Smooth muscle cell (in vitro differentiated cells): Measurements from ENCODE around the gene MATK. TPM values are rescaled to one million over a fixed set of nuclear protein-coding genes. Genes with fewer than 3 reads are reported as not detected.

Experiments
- DNase-seq: peaks from one replicate; lab custom pipeline; 2025; ENCODE audit not compliant: unreplicated experiment; lab: John Stamatoyannopoulos, UW
- H2AFZ ChIP-seq: fragments of 200-600 bp; sonication (generic); 2 replicates; pipeline ENCODE4 v1.6.0; 2016; ENCODE audit warnings: antibody characterized with exemption, low read depth, mild to moderate bottlenecking
- H3F3A ChIP-seq: fragments of 200-600 bp; sonication (generic); 2 replicates; pipeline ENCODE4 v1.6.0; 2017; ENCODE audit warnings: antibody characterized with exemption, low read depth
- H3K27ac ChIP-seq: fragments of 200-600 bp; sonication (generic); 2 replicates; pipeline ENCODE4 v1.5.1; 2016; ENCODE audit warnings: low read depth, mild to moderate bottlenecking
- H3K27me3 ChIP-seq: fragments of 200-600 bp; sonication (generic); 2 replicates; pipeline ENCODE4 v1.6.1; 2016; ENCODE audit warnings: low read depth, mild to moderate bottlenecking
- H3K36me3 ChIP-seq: fragments of 200-600 bp; sonication (generic); 2 replicates; pipeline ENCODE4 v1.5.1; 2016; ENCODE audit warnings: low read depth
- H3K4me1 ChIP-seq: fragments of 200-600 bp; sonication (generic); 2 replicates; pipeline ENCODE4 v1.5.1; 2016; ENCODE audit warnings: low read depth
- H3K4me2 ChIP-seq: fragments of 200-600 bp; sonication (generic); 2 replicates; pipeline ENCODE4 v1.6.0; 2016; ENCODE audit warnings: mild to moderate bottlenecking
- H3K4me3 ChIP-seq: fragments of 200-600 bp; sonication (generic); 2 replicates; pipeline ENCODE4 v1.5.1; 2016; ENCODE audit warnings: mild to moderate bottlenecking
- H3K79me2 ChIP-seq: fragments of 200-600 bp; sonication (generic); 2 replicates; pipeline ENCODE4 v1.6.0; 2016; ENCODE audit warnings: low read depth, mild to moderate bottlenecking
- H3K9ac ChIP-seq: fragments of 200-600 bp; sonication (generic); 2 replicates; pipeline ENCODE4 v1.6.0; 2016; ENCODE audit warnings: low read depth
- H3K9me3 ChIP-seq: fragments of 200-600 bp; sonication (generic); replicated peaks from 2 replicates; pipeline ENCODE4 v1.5.1; 2016; ENCODE audit warnings: low read depth
- H4K20me1 ChIP-seq: fragments of 200-600 bp; sonication (generic); 2 replicates; pipeline ENCODE4 v1.6.0; 2016; ENCODE audit warnings: low read depth
- WGBS: methylation state at CpG from one replicate; pipeline ENCODE4 v1.1.7; 2016; ENCODE audit warnings: low lambda C conversion rate; 5-methylcytosine and 5-hydroxymethylcytosine counted together
- polyA plus RNA-seq: library from polyadenylated mRNA; unstranded; fragments of >200 nt; fragmentation: Nextera tagmentation; extraction: Ambion mirVana; gene quantifications from 2 replicates; pipeline ENCODE4 v1.2.1, GENCODE V29; 2016
- total RNA-seq: library from RNA; depleted of rRNA; stranded (reverse); fragments of >200 nt; gene quantifications from 2 replicates; pipeline ENCODE4 v1.2.3, GENCODE V29; 2014
- TF ChIP-seq, protein P1 (sequence below): fragments of 200-600 bp; sonication (generic); IDR thresholded peaks from 2 replicates; pipeline ENCODE4 v1.5.1; 2017; ENCODE audit warnings: borderline replicate concordance, mild to moderate bottlenecking, antibody characterized with exemption; ENCODE audit not compliant: insufficient read depth, poor library complexity, severe bottlenecking

MATK gene
- total and polyA plus RNA-seq, 2 experiments from 2014 or later, result not detected

DNA sequence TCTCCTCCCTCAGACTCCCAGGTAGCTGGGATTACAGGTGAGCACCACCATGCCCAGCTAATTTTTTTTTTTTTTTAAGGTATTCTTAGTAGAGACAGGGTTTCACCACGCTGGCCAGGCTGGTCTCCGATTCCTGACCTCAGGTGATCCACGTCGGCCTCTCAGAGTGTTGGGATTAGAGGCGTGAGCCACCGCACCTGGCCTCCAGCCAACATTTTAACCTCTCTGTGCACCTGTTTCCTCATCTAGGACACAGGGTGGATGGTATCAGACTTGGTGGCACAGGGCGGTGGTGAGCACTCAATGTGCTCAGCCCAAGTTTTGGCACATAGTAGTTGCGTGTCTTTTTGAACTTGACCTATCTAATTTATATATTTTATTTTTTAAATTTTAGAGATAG, 37.2 kb downstream of the MATK start:
- Histone ChIP-seq H3K27ac (no peak overlapping the region), H2AFZ (no peak overlapping the region), H3K4me1 (no peaks in the 10 kb centered on the region), H3K79me2 (no peaks in the 10 kb centered on the region), H3F3A (no peaks in the 10 kb centered on the region), H3K4me3 (no peak overlapping the region), H3K27me3 (no peaks in the 10 kb centered on the region), H3K4me2 (no peak overlapping the region), H3K9ac (no peak overlapping the region), H3K36me3 (no peaks in the 10 kb centered on the region), H3K9me3 (no peaks in the 10 kb centered on the region), H4K20me1 (no peaks in the 10 kb centered on the region)
- TF ChIP-seq, protein P1, sequence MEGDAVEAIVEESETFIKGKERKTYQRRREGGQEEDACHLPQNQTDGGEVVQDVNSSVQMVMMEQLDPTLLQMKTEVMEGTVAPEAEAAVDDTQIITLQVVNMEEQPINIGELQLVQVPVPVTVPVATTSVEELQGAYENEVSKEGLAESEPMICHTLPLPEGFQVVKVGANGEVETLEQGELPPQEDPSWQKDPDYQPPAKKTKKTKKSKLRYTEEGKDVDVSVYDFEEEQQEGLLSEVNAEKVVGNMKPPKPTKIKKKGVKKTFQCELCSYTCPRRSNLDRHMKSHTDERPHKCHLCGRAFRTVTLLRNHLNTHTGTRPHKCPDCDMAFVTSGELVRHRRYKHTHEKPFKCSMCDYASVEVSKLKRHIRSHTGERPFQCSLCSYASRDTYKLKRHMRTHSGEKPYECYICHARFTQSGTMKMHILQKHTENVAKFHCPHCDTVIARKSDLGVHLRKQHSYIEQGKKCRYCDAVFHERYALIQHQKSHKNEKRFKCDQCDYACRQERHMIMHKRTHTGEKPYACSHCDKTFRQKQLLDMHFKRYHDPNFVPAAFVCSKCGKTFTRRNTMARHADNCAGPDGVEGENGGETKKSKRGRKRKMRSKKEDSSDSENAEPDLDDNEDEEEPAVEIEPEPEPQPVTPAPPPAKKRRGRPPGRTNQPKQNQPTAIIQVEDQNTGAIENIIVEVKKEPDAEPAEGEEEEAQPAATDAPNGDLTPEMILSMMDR, result no peak
- 96% methylated on average over 8 of the region's 8 CpGs for WGBS
- DNase-seq, result no peak

DNA sequence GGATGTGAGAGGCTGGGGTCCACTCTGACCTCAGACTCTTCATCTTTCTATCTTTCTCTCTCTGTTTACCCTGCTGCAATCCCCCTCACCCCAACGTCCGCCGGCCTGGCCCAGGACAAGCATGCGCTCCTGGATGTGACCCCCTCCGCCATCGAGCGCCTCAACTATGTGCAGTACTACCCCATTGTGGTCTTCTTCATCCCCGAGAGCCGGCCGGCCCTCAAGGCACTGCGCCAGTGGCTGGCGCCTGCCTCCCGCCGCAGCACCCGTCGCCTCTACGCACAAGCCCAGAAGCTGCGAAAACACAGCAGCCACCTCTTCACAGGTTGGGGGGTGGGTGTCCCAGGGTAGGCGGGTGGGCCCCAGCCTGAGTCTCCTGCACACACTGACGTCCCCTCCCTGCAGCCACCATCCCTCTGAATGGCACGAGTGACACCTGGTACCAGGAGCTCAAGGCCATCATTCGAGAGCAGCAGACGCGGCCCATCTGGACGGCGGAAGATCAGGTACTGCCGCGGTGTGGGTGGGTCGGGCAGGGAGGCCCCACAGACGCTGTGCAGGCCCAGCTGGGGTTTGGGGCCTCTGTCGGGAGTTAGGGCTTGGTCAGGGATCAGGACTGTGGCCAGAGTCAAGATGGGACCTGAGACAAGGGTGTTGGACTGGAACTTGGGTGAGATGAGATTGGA, 39.7 kb downstream of the MATK start:
- Histone ChIP-seq H3K4me3 (no peak overlapping the region), H3K4me1 (no peaks in the 10 kb centered on the region), H3K9me3 (no peaks in the 10 kb centered on the region), H3K27me3 (no peaks in the 10 kb centered on the region), H3K4me2 (no peak overlapping the region), H3K36me3 (no peaks in the 10 kb centered on the region), H3K9ac (no peak overlapping the region), H3K79me2 (no peaks in the 10 kb centered on the region), H3K27ac (no peak overlapping the region), H3F3A (no peaks in the 10 kb centered on the region), H4K20me1 (no peaks in the 10 kb centered on the region), H2AFZ (no peak overlapping the region)
- DNase-seq, result no peak
- WGBS, result 89% methylated on average over 25 of the region's 31 CpGs
- TF ChIP-seq, protein P1, result no peak

DNA sequence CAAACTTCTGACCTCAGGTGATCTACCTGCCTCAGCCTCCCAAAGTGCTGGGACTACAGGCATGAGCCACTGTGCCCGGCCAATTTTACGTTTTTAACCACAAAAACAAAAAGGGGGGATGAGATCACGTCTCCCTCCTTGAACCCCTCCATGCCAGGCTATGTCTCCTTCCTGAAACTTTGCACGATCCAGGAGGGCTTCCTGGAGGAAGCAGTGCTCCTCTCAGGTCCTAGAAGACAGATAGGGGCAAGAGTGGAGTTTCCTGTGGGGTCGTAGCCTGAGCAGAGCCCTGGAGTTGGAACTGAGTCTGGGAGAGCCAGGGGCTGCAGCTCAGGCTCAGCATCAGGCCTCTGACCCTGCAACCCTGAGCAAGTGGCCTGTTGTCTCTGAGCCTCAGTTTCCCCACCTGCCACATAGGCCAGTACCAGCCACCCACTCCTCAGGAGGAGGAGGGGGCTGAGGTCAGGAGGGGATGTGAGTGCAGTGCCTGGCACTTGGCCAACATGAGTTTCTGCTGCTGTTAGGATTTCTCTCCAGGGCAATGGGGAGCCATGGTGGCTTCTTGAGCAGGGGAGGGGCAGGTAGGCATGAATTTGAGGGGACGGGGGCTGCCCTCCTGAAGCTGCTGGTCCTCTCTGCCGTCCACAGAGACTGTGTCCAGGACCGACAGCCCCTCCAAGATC, 40.7 kb downstream of the MATK start:
- DNase-seq, result no peak
- Histone ChIP-seq H3K4me3 (no peak overlapping the region), H3K36me3 (no peaks in the 10 kb centered on the region), H3K4me2 (no peak overlapping the region), H3K9me3 (no peaks in the 10 kb centered on the region), H3K79me2 (no peaks in the 10 kb centered on the region), H3K9ac (no peak overlapping the region), H4K20me1 (no peaks in the 10 kb centered on the region), H3K4me1 (no peaks in the 10 kb centered on the region), H3F3A (no peaks in the 10 kb centered on the region), H3K27me3 (no peaks in the 10 kb centered on the region), H2AFZ (no peak overlapping the region), H3K27ac (no peak overlapping the region)
- TF ChIP-seq, protein P1, result no peak
- 82% methylated on average over 8 of the region's 8 CpGs for WGBS
